Neural cell (in vitro differentiated cells): ENCODE measurements around the gene CARD18. TPM values are rescaled to one million over a fixed set of nuclear protein-coding genes. Genes with fewer than 3 reads are reported as not detected.

Experiments used
- H2AFZ ChIP-seq: fragments of 200-600, 300-800 bp; sonication (generic), shearing (Covaris generic); 2 replicates; pipeline ENCODE4 v1.6.0; 2014; ENCODE audit warnings: low read depth, mild to moderate bottlenecking, antibody characterized with exemption, low read length, moderate library complexity
- H3F3A ChIP-seq: fragments of 200-600 bp; shearing (Covaris generic); 2 replicates; pipeline ENCODE4 v1.6.1; 2016; ENCODE audit warnings: mild to moderate bottlenecking, moderate library complexity, mixed read lengths, antibody characterized with exemption, low read length; ENCODE audit not compliant: insufficient read depth, poor library complexity, severe bottlenecking
- H3K27ac ChIP-seq: fragments of 200-600, 300-800 bp; sonication (generic), shearing (Covaris generic); 2 replicates; pipeline ENCODE4 v1.5.1; 2014; ENCODE audit warnings: mild to moderate bottlenecking, low read length, moderate library complexity
- H3K27me3 ChIP-seq: fragments of 300-800, 200-600 bp; sonication (generic), shearing (Covaris generic); 2 replicates; pipeline ENCODE4 v1.6.0; 2014; ENCODE audit warnings: mild to moderate bottlenecking, low read depth, low read length, moderate library complexity; ENCODE audit not compliant: insufficient read depth
- H3K36me3 ChIP-seq: fragments of 300-800, 200-600 bp; sonication (generic), shearing (Covaris generic); 2 replicates; pipeline ENCODE4 v1.5.1; 2014; ENCODE audit warnings: mild to moderate bottlenecking, antibody characterized with exemption, low read length, moderate library complexity; ENCODE audit not compliant: insufficient read depth
- H3K4me2 ChIP-seq: fragments of 300-800, 200-600 bp; sonication (generic), shearing (Covaris generic); 2 replicates; pipeline ENCODE4 v1.6.0; 2014; ENCODE audit warnings: mild to moderate bottlenecking, low read length
- H3K4me3 ChIP-seq: fragments of 300-800, 200-600 bp; sonication (generic), shearing (Covaris generic); 2 replicates; pipeline ENCODE4 v1.5.1; 2014; ENCODE audit warnings: mild to moderate bottlenecking, low read length, moderate library complexity
- H3K79me2 ChIP-seq: fragments of 200-600 bp; shearing (Covaris generic); replicated peaks from 2 replicates; pipeline ENCODE4 v1.6.0; 2014; ENCODE audit warnings: mild to moderate bottlenecking, low read length, moderate library complexity; ENCODE audit not compliant: insufficient read depth
- H3K9ac ChIP-seq: fragments of 300-800, 200-600 bp; sonication (generic), shearing (Covaris generic); 2 replicates; pipeline ENCODE4 v1.6.1; 2016; ENCODE audit warnings: mild to moderate bottlenecking, low read length, mixed read lengths
- H3K9me2 ChIP-seq: fragments of 200-600 bp; shearing (Covaris generic); 2 replicates; pipeline ENCODE4 v1.6.1; 2016; ENCODE audit warnings: mild to moderate bottlenecking, low read length, mixed read lengths; ENCODE audit not compliant: insufficient read depth
- H3K9me3 ChIP-seq: fragments of 200-600, 300-800 bp; sonication (generic), shearing (Covaris generic); 2 replicates; pipeline ENCODE4 v1.6.1; 2016; ENCODE audit warnings: mild to moderate bottlenecking, mixed run types, low read length, moderate library complexity, mixed read lengths
- H4K20me1 ChIP-seq: fragments of 200-600 bp; shearing (Covaris generic); 2 replicates; pipeline ENCODE4 v1.6.1; 2016; ENCODE audit warnings: mild to moderate bottlenecking, mixed run types; ENCODE audit not compliant: insufficient read depth
- CTCF ChIP-seq: fragments of 450-650 bp; IDR thresholded peaks from 2 replicates; pipeline ENCODE4 v1.5.1; 2014; ENCODE audit warnings: antibody characterized with exemption, mild to moderate bottlenecking, moderate library complexity; ENCODE audit not compliant: poor library complexity, severe bottlenecking
- EP300 ChIP-seq: fragments of 450-650 bp; conservative IDR thresholded peaks from 2 replicates; pipeline ENCODE4 v1.6.1; 2014; ENCODE audit warnings: antibody characterized with exemption, mild to moderate bottlenecking, moderate library complexity; ENCODE audit not compliant: poor library complexity, severe bottlenecking
- EZH2 ChIP-seq: fragments of 200-600, 300-800 bp; shearing (Covaris generic), sonication (generic); IDR thresholded peaks from 2 replicates; pipeline ENCODE4 v1.6.1; 2014; ENCODE audit warnings: antibody characterized with exemption, low read length, borderline replicate concordance, mild to moderate bottlenecking; ENCODE audit not compliant: insufficient read depth, poor library complexity, severe bottlenecking
- MXI1 ChIP-seq: fragments of 450-650 bp; conservative IDR thresholded peaks from 2 replicates; pipeline ENCODE4 v1.6.1; 2014; ENCODE audit warnings: antibody characterized with exemption, mild to moderate bottlenecking; ENCODE audit not compliant: poor library complexity, severe bottlenecking
- POLR2AphosphoS5 ChIP-seq: IDR thresholded peaks from 2 replicates; pipeline ENCODE4 v1.6.1; 2012
- RAD21 ChIP-seq: fragments of 450-650 bp; conservative IDR thresholded peaks from 2 replicates; pipeline ENCODE4 v1.6.1; 2014; ENCODE audit warnings: antibody characterized with exemption, mild to moderate bottlenecking, moderate library complexity
- SMC3 ChIP-seq: fragments of 450-650 bp; conservative IDR thresholded peaks from 2 replicates; pipeline ENCODE4 v1.6.1; 2014; ENCODE audit warnings: antibody characterized with exemption, mild to moderate bottlenecking, moderate library complexity; ENCODE audit not compliant: poor library complexity
- TAF1 ChIP-seq: IDR thresholded peaks from 2 replicates; pipeline ENCODE4 v1.6.1; 2012; ENCODE audit warnings: low read depth
- polyA plus RNA-seq: library from polyadenylated mRNA; depleted of rRNA; stranded (reverse); fragments of >200 nt; gene quantifications from 2 replicates; pipeline ENCODE4 v1.2.3, GENCODE V29; 2014
- TF ChIP-seq, protein P1 (sequence below): IDR thresholded peaks from 2 replicates; pipeline ENCODE4 v1.6.1; 2012; ENCODE audit warnings: borderline replicate concordance

The CARD18 gene
- polyA plus RNA-seq, 1 donor from 2014 or later: not detected

DNA sequence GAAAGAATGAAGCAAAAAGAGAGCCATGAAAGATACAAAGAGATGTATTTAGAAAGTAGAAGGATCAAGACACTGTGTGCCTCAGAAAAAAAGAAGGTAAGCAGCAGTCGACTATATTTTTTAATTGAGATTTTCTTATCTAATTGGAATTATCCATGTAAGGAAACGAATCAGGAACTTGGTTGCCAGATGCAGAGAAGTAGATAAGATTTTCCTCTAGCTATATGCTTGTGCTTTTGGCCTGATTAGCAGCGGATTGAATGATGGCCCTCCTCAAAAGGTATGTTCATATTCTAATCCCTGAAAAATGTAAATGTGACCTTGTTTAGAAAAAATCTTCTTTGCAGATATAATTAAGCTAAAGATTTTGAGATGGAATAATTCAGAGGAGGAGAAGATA is 43.9 kb upstream of the CARD18 start:
- no peaks in the 10 kb centered on the region for H3K9me2 ChIP-seq
- no peaks in the 10 kb centered on the region for H3K9me3 ChIP-seq
- H2AFZ ChIP-seq: no peak overlapping the region
- no peaks in the 10 kb centered on the region for H3K27me3 ChIP-seq
- TF ChIP-seq SMC3 (no peak), POLR2AphosphoS5 (no peak), TAF1 (no peak), RAD21 (no peak), EZH2 (no peak), CTCF (no peak), EP300 (no peak), MXI1 (no peak)
- TF ChIP-seq, protein P1, sequence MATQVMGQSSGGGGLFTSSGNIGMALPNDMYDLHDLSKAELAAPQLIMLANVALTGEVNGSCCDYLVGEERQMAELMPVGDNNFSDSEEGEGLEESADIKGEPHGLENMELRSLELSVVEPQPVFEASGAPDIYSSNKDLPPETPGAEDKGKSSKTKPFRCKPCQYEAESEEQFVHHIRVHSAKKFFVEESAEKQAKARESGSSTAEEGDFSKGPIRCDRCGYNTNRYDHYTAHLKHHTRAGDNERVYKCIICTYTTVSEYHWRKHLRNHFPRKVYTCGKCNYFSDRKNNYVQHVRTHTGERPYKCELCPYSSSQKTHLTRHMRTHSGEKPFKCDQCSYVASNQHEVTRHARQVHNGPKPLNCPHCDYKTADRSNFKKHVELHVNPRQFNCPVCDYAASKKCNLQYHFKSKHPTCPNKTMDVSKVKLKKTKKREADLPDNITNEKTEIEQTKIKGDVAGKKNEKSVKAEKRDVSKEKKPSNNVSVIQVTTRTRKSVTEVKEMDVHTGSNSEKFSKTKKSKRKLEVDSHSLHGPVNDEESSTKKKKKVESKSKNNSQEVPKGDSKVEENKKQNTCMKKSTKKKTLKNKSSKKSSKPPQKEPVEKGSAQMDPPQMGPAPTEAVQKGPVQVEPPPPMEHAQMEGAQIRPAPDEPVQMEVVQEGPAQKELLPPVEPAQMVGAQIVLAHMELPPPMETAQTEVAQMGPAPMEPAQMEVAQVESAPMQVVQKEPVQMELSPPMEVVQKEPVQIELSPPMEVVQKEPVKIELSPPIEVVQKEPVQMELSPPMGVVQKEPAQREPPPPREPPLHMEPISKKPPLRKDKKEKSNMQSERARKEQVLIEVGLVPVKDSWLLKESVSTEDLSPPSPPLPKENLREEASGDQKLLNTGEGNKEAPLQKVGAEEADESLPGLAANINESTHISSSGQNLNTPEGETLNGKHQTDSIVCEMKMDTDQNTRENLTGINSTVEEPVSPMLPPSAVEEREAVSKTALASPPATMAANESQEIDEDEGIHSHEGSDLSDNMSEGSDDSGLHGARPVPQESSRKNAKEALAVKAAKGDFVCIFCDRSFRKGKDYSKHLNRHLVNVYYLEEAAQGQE: no peak
- H3F3A ChIP-seq: no peaks in the 10 kb centered on the region
- no peaks in the 10 kb centered on the region for H4K20me1 ChIP-seq
- H3K9ac ChIP-seq: no peak overlapping the region
- H3K79me2 ChIP-seq: no peaks in the 10 kb centered on the region
- no peak overlapping the region for H3K27ac ChIP-seq
- no peaks in the 10 kb centered on the region for H3K36me3 ChIP-seq
- no peak overlapping the region for H3K4me2 ChIP-seq
- H3K4me3 ChIP-seq: no peak overlapping the region

- no peak for TF ChIP-seq RAD21
- TF ChIP-seq, protein P1: no peak
- no peak for TF ChIP-seq MXI1
- no peak for TF ChIP-seq CTCF
- TF ChIP-seq TAF1: no peak
- TF ChIP-seq EP300: no peak
- no peak for TF ChIP-seq EZH2
- TF ChIP-seq SMC3: no peak
- TF ChIP-seq POLR2AphosphoS5: no peak
- Histone ChIP-seq H3K4me2 (no peak overlapping the region), H3K27me3 (no peaks in the 10 kb centered on the region), H3K9me3 (no peaks in the 10 kb centered on the region), H3K9ac (no peak overlapping the region), H4K20me1 (no peaks in the 10 kb centered on the region), H3K36me3 (no peaks in the 10 kb centered on the region), H3K79me2 (no peaks in the 10 kb centered on the region), H3F3A (no peaks in the 10 kb centered on the region), H3K27ac (no peak overlapping the region), H2AFZ (no peak overlapping the region), H3K4me3 (no peak overlapping the region), H3K9me2 (no peaks in the 10 kb centered on the region)
These were observed 42.0 kb upstream of the CARD18 start for GRCh38 chr11:105181521-105181920.
